Glutamatergic neuron (in vitro differentiated cells): ENCODE measurements around the gene STPG3. TPM values are rescaled to one million over a fixed set of nuclear protein-coding genes. Genes with fewer than 3 reads are reported as not detected.

ENCODE experiments used
- DNase-seq: peaks from one replicate; pipeline ENCODE4 v3.0.0; 2022
- H3K27ac Mint-ChIP-seq: one replicate; pipeline ENCODE4 v1.8.0; 2020; ENCODE audit warnings: mild to moderate bottlenecking, mixed read lengths, inconsistent platforms; ENCODE audit not compliant: unreplicated experiment
- H3K27me3 Mint-ChIP-seq: one replicate; pipeline ENCODE4 v1.8.0; 2020; ENCODE audit warnings: mild to moderate bottlenecking, moderate library complexity, mixed read lengths, inconsistent platforms; ENCODE audit not compliant: unreplicated experiment
- H3K36me3 Mint-ChIP-seq: one replicate; pipeline ENCODE4 v1.8.0; 2020; ENCODE audit warnings: mild to moderate bottlenecking, mixed read lengths, inconsistent platforms; ENCODE audit not compliant: unreplicated experiment
- H3K4me1 Mint-ChIP-seq: one replicate; pipeline ENCODE4 v1.8.0; 2020; ENCODE audit warnings: mild to moderate bottlenecking, low read depth, mixed read lengths, inconsistent platforms; ENCODE audit not compliant: unreplicated experiment
- H3K4me3 Mint-ChIP-seq: one replicate; pipeline ENCODE4 v1.8.0; 2020; ENCODE audit warnings: mild to moderate bottlenecking, mixed read lengths, inconsistent platforms; ENCODE audit not compliant: unreplicated experiment
- H3K9me3 Mint-ChIP-seq: one replicate; pipeline ENCODE4 v1.8.0; 2020; ENCODE audit warnings: mild to moderate bottlenecking, moderate library complexity, mixed read lengths, inconsistent platforms; ENCODE audit not compliant: unreplicated experiment
- CTCF ChIP-seq: fragments of 200-600 bp; sonication (generic); IDR thresholded peaks from one replicate; pipeline ENCODE4 v1.5.0; 2021; ENCODE audit not compliant: partially characterized antibody, unreplicated experiment
- long read RNA-seq: library from polyadenylated mRNA; unstranded; transcript quantifications from one replicate; pipeline ENCODE4 v2.0.0, GENCODE V29; 2020; ENCODE audit not compliant: unreplicated experiment
- total RNA-seq: library from RNA; stranded (reverse); fragmentation: NEBNext Ultra II Directional; extraction: Animal tissue kit (Norgen Biotek cat#: 25700); gene quantifications from one replicate; pipeline ENCODE4 v1.2.1, GENCODE V29; 2021; ENCODE audit not compliant: unreplicated experiment

The STPG3 gene
- total RNA-seq = not detected
- long read RNA-seq = 0 reads

GRCh38 chr9:137251194-137251461 is at the start of gene STPG3:
STPG3 (plus strand) TSS chr9:137251286; CDS start chr9:137251287, 1 bp downstream.
- Mint-ChIP-seq H3K4me1 (peaks cover 1% of the 10 kb centered on the region), H3K27ac (no peak within 1 kb of the TSS), H3K9me3 (peaks cover 4% of the 10 kb centered on the region), H3K27me3 (peaks cover 2% of the 10 kb centered on the region), H3K36me3 (no peaks in the 10 kb centered on the region), H3K4me3 (no peak within 1 kb of the TSS)
- DNase-seq = no peak
- TF ChIP-seq CTCF = no peak

GRCh38 chr9:137202966-137203365 is 48.1 kb upstream of the STPG3 start:
- TF ChIP-seq CTCF = no peak
- Mint-ChIP-seq H3K4me1 (peaks cover 13% of the 10 kb centered on the region), H3K36me3 (peaks cover 5% of the 10 kb centered on the region), H3K27ac (no peak overlapping the region), H3K27me3 (peaks cover 5% of the 10 kb centered on the region), H3K9me3 (peaks cover 12% of the 10 kb centered on the region), H3K4me3 (peak overlapping the region; percentile 15)
- no peak for DNase-seq

GRCh38 chr9:137204731-137205125 is 46.4 kb upstream of the STPG3 start:
- peaks cover 3% of the 10 kb centered on the region for H3K27me3 Mint-ChIP-seq
- H3K27ac Mint-ChIP-seq = peak overlapping the region; percentile 85
- peak overlapping the region; percentile 97 for H3K4me3 Mint-ChIP-seq
- no peak for DNase-seq
- H3K36me3 Mint-ChIP-seq = peaks cover 5% of the 10 kb centered on the region
- H3K4me1 Mint-ChIP-seq = peaks cover 13% of the 10 kb centered on the region
- H3K9me3 Mint-ChIP-seq = peaks cover 12% of the 10 kb centered on the region
- TF ChIP-seq CTCF = no peak

- peak within 1 kb of the TSS; percentile 85 for H3K27ac Mint-ChIP-seq
- H3K4me1 Mint-ChIP-seq = peaks cover 13% of the 10 kb centered on the region
- H3K4me3 Mint-ChIP-seq = peak within 1 kb of the TSS; percentile 97
- peaks cover 5% of the 10 kb centered on the region for H3K36me3 Mint-ChIP-seq
- peaks cover 3% of the 10 kb centered on the region for H3K27me3 Mint-ChIP-seq
- peaks cover 12% of the 10 kb centered on the region for H3K9me3 Mint-ChIP-seq
- TF ChIP-seq CTCF = no peak
- DNase-seq = peak; percentile 96
These were observed 45.7 kb upstream of the STPG3 start, which contains the start of the genes NDOR1 and TMEM203 for GRCh38 chr9:137205126-137206069. NDOR1 (plus strand) TSS chr9:137205700; CDS start chr9:137205778, 78 bp downstream. TMEM203 (minus strand) TSS chr9:137205648; CDS start chr9:137205414, 234 bp downstream.

- H3K36me3 Mint-ChIP-seq = peaks cover 10% of the 10 kb centered on the region
- H3K4me3 Mint-ChIP-seq = peak overlapping the region; percentile 93
- DNase-seq = no peak
- no peak overlapping the region for H3K27ac Mint-ChIP-seq
- H3K4me1 Mint-ChIP-seq = peaks cover 13% of the 10 kb centered on the region
- TF ChIP-seq CTCF = no peak
- peaks cover 9% of the 10 kb centered on the region for H3K9me3 Mint-ChIP-seq
- H3K27me3 Mint-ChIP-seq = peaks cover 5% of the 10 kb centered on the region
These were observed 44.5 kb upstream of the STPG3 start for GRCh38 chr9:137206602-137207001.
